CD4-positive, alpha-beta T cell treated with Interleukin-1 beta for 1 hour (primary cell): Measurements from ENCODE around the gene PGP.

Experiments used
- DNase-seq, 2 donors: peaks; one replicate each; pipeline ENCODE4 v3.0.0-alpha.2; 2020 to 2022

Gene PGP

GRCh38 chr16:2236337-2237101 is 21.9 kb upstream of the PGP start, which contains the start of gene DNASE1L2:
Gene DNASE1L2 (plus strand): TSS chr16:2236444. CDS start chr16:2236817, 373 bp downstream.
- DNase-seq = no peak

GRCh38 chr16:2235695-2236336 is 21.2 kb upstream of the PGP start:
- no peak for DNase-seq

- DNase-seq = no peak
Measured at GRCh38 chr16:2235234-2235651, 20.6 kb upstream of the PGP start.

- DNase-seq = no peak
Measured at GRCh38 chr16:2234813-2235170, 20.2 kb upstream of the PGP start.

- DNase-seq = no peak
Measured at GRCh38 chr16:2233872-2234812, 19.5 kb upstream of the PGP start.

- no peak for DNase-seq
Measured at GRCh38 chr16:2233046-2233775, 18.6 kb upstream of the PGP start.

GRCh38 chr16:2232094-2232990 is 17.7 kb upstream of the PGP start:
- no peak for DNase-seq

GRCh38 chr16:2231016-2231931 is 16.6 kb upstream of the PGP start:
- no peak for DNase-seq

- no peak for DNase-seq
Measured at GRCh38 chr16:2230376-2230775, 15.7 kb upstream of the PGP start.

GRCh38 chr16:2229632-2230250 is 15.1 kb upstream of the PGP start:
- DNase-seq = no peak

- no peak for DNase-seq
Measured at GRCh38 chr16:2229091-2229490, 14.5 kb upstream of the PGP start.

GRCh38 chr16:2228161-2228824 is 13.7 kb upstream of the PGP start:
- no peak for DNase-seq

GRCh38 chr16:2226918-2227317 is 12.3 kb upstream of the PGP start:
- DNase-seq = no peak

- DNase-seq = no peak
Measured at GRCh38 chr16:2226245-2226793, 11.7 kb upstream of the PGP start.

- DNase-seq = peak; percentile 15 to 19
Measured at GRCh38 chr16:2223942-2224486, 9.4 kb upstream of the PGP start.

GRCh38 chr16:2223221-2223941 is 8.7 kb upstream of the PGP start, which contains the start of gene E4F1:
Gene E4F1 (plus strand): TSS chr16:2223591. CDS start chr16:2223614, 23 bp downstream.
- DNase-seq = peak; percentile 99 to 100

- DNase-seq = no peak
Measured at GRCh38 chr16:2216330-2216729, 1.7 kb upstream of the PGP start.
